ENCODE results near the gene AK4. TPM values are rescaled to one million over a fixed set of nuclear protein-coding genes. Genes with fewer than 3 reads are reported as not detected.
A peak's percentile ranks its signal among the peaks of the same experiment; 100 is the strongest.

AK4 gene
- total RNA-seq, 2 experiments from 2014 or later, result 0.08 to 0.14 TPM

DNA sequence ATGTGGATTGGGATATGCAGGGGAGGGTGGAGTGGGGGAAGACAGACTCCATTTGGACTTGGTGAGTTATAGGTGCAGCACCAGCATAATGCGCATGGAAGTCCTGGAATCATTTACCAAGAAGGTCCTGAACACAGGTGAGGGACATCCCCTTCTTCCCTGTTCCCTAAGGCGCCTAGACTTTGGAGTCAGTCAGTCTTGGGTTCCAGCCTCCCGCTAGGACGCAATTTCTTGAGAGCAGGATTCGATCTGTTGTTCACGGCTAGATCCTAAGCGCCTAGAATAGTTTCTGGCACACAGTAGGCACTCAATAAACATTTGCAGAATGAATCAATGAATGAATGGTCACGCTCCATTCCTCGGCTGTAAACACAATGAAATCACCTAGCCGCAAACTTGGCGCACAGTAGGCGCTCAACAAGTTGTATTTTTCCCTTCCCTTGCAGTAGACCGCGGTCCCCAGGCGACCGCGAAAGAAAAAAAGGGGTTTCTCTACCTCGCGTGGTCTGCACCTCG is 1.0 kb upstream of the AK4 start:
- Histone ChIP-seq H3K27me3 (ENCODE audit: control insufficient read depth in 1 of 2, insufficient read depth in 2 of 2, low read length in 2 of 2) (peaks cover 34 to 40% of the 10 kb centered on the region in 2 experiments), H3K36me3 (ENCODE audit: insufficient read depth, low read length) (no peaks in the 10 kb centered on the region), H3K4me1 (ENCODE audit: insufficient read depth, low read length) (peaks cover 17% of the 10 kb centered on the region), H3K9me3 (ENCODE audit: control insufficient read depth in 1 of 2, insufficient read depth in 1 of 2, low read length in 2 of 2) (no peaks in the 10 kb centered on the region), H3K4me3 (ENCODE audit: low read length) (peak overlapping the region; percentile 34), H3K27ac (ENCODE audit: low read depth in 1 of 2, low read length in 2 of 2) (no peak overlapping the region)
- no peak for TF ChIP-seq CTCF (IDR thresholded peaks at IDR 0.05)
- Mint-ChIP-seq H3K4me1 (ENCODE audit: low read depth) (peaks cover 15% of the 10 kb centered on the region), H3K36me3 (ENCODE audit: low read depth) (no peaks in the 10 kb centered on the region), H3K27ac (no peak overlapping the region), H3K27me3 (peaks cover 73% of the 10 kb centered on the region), H3K4me3 (peak overlapping the region; percentile 81), H3K9me3 (no peaks in the 10 kb centered on the region)
- intact Hi-C loops (cut with DNase I, micrococcal nuclease), result no loop called here
- ChIA-PET CTCF (no interaction called here), POLR2A (no interaction called here)
- ATAC-seq (ENCODE audit: poor library complexity), result no peak
- no peak for DNase-seq

DNA sequence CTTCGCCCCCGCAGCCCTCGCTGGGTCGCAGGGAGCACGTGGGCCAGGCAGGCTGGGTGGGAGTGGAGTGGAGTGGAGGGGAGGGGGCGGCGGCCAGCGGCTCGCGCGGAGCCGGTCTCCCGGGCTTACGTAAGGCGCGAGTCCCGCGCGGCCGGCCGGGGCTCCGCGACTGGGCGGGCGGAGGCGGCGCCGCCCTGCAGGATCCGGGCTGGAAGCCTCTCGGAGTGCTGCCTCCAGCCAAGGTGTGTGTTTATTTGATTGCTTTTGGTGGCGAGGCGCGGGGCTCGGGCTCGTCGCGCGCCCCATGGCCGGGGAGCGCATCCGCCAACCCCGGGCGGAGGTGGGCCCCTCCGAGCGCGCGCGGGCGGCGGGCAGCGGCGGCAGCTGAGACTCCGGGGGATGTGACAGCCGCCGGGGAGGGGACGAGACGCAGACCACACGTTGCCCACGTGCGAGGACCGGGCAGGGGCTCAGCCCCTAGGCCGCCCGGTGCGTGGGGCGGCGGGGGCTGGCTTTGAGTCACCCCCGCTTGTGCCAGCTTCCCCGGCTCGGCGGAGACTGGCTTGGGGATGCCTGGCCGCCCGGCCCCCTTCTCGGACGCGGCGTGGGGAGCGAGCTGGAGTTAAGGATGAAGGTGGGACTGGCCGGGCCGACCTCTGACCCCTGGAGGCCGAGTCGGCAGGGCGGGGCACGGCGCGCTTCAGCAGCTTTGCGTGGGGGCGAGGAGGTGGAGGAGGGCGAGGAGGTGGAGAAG is 402 bp upstream of the AK4 start:
- Mint-ChIP-seq H3K36me3 (ENCODE audit: low read depth) (no peaks in the 10 kb centered on the region), H3K27ac (no peak overlapping the region), H3K9me3 (no peaks in the 10 kb centered on the region), H3K4me1 (ENCODE audit: low read depth) (peaks cover 15% of the 10 kb centered on the region), H3K4me3 (peak overlapping the region; percentile 81), H3K27me3 (peaks cover 68% of the 10 kb centered on the region)
- intact Hi-C loops (cut with DNase I, micrococcal nuclease), result no loop called here
- TF ChIP-seq CTCF (IDR thresholded peaks at IDR 0.05), result no peak
- Histone ChIP-seq H3K4me3 (ENCODE audit: low read length) (peak overlapping the region; percentile 44), H3K9me3 (ENCODE audit: control insufficient read depth in 1 of 2, insufficient read depth in 1 of 2, low read length in 2 of 2) (no peaks in the 10 kb centered on the region), H3K27ac (ENCODE audit: low read depth in 1 of 2, low read length in 2 of 2) (no peak overlapping the region), H3K27me3 (ENCODE audit: control insufficient read depth in 1 of 2, insufficient read depth in 2 of 2, low read length in 2 of 2) (peaks cover 33 to 40% of the 10 kb centered on the region in 2 experiments), H3K36me3 (ENCODE audit: insufficient read depth, low read length) (no peaks in the 10 kb centered on the region), H3K4me1 (ENCODE audit: insufficient read depth, low read length) (peaks cover 17% of the 10 kb centered on the region)
- ATAC-seq (ENCODE audit: poor library complexity), result peak; percentile 22
- CTCF ChIA-PET, result no interaction called here
- peak in 7 of 14 experiments; percentile 1 to 25 (median 6) for DNase-seq
- POLR2A ChIA-PET, result no interaction called here

DNA sequence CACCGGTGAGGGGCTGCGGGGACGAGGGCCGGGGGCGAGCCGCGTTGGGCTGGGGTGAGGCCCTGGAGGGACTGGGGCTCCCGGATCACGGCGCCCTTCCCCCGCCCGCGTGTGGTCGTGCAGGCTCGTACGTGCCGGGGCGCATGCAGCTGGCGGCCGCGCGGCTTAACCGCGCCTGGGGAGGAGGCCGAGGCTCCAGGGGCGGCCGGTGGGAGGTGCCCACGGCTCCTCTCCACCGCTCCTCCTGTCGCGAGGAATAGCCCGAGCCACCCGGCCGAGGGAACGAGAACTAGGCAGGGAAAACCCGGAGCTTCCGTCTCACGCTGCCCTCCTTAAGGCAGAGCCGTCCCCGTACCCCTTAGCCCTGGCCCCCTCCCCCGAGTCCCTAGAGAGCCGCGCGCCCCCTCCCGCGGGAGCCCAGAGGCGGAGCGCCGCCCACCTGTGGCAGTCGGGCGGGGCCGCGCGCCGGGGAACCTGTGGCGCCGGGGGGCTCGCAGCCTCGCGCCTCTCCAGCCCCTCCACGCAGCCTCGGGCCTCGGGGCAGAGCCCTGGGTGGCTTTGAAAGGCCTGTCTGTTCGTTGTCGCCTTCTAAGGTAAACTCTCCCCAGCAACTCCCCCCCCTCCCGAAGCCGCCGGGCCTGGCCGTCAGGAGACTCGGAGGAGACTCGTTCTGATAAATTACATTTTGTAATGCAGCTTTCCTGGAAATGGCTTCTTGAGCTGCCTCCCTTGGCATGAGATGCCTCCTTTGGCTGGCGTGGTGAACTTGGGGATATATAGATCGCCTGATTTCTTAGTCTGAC is 746 bp downstream of the AK4 start:
- ChIA-PET CTCF (no interaction called here), POLR2A (no interaction called here)
- Histone ChIP-seq H3K9me3 (ENCODE audit: control insufficient read depth in 1 of 2, insufficient read depth in 1 of 2, low read length in 2 of 2) (no peaks in the 10 kb centered on the region), H3K4me3 (ENCODE audit: low read length) (peak overlapping the region; percentile 45), H3K27ac (ENCODE audit: low read depth in 1 of 2, low read length in 2 of 2) (no peak overlapping the region), H3K4me1 (ENCODE audit: insufficient read depth, low read length) (peaks cover 17% of the 10 kb centered on the region), H3K36me3 (ENCODE audit: insufficient read depth, low read length) (no peaks in the 10 kb centered on the region), H3K27me3 (ENCODE audit: control insufficient read depth in 1 of 2, insufficient read depth in 2 of 2, low read length in 2 of 2) (peaks cover 29 to 40% of the 10 kb centered on the region in 2 experiments)
- no peaks in the 10 kb centered on the region for H3K36me3 Mint-ChIP-seq (ENCODE audit: low read depth)
- ATAC-seq (ENCODE audit: poor library complexity) (peak; percentile 55), DNase-seq (peak in 5 of 14 experiments; percentile 1 to 39 (median 4))
- H3K4me1 Mint-ChIP-seq (ENCODE audit: low read depth), result peaks cover 15% of the 10 kb centered on the region
- H3K27me3 Mint-ChIP-seq, result peaks cover 69% of the 10 kb centered on the region
- TF ChIP-seq CTCF (IDR thresholded peaks at IDR 0.05), result no peak
- H3K9me3 Mint-ChIP-seq, result no peaks in the 10 kb centered on the region
- peak overlapping the region; percentile 89 for H3K4me3 Mint-ChIP-seq
- H3K27ac Mint-ChIP-seq, result no peak overlapping the region
- intact Hi-C loops (cut with DNase I, micrococcal nuclease), result no loop called here

Data from CD4-positive, alpha-beta T cell (primary cell).